Adipocyte (in vitro differentiated cells): ENCODE results near the gene PITPNM3.

Source experiments
- DNase-seq: peaks from one replicate; pipeline ENCODE4 v3.0.0-alpha.2; 2015; ENCODE audit warnings: low read depth
- H3K27me3 ChIP-seq: replicated peaks from 2 replicates; pipeline ENCODE4 v1.7.0; 2013; ENCODE audit warnings: mild to moderate bottlenecking, low read length, moderate library complexity; ENCODE audit not compliant: control insufficient read depth, insufficient read depth
- H3K36me3 ChIP-seq: 2 replicates; pipeline ENCODE4 v1.7.0; 2013; ENCODE audit warnings: low read length, mild to moderate bottlenecking, moderate library complexity; ENCODE audit not compliant: control insufficient read depth, insufficient read depth, severe bottlenecking
- H3K4me1 ChIP-seq: 2 replicates; pipeline ENCODE4 v1.7.0; 2013; ENCODE audit warnings: mild to moderate bottlenecking, low read length, moderate library complexity; ENCODE audit not compliant: control insufficient read depth, insufficient read depth
- H3K4me3 ChIP-seq: 2 replicates; pipeline ENCODE4 v1.7.0; 2013; ENCODE audit warnings: mild to moderate bottlenecking, low read length, moderate library complexity
- H3K9ac ChIP-seq: 2 replicates; pipeline ENCODE4 v1.7.0; 2013; ENCODE audit warnings: mild to moderate bottlenecking, low read length, moderate library complexity
- H3K9me3 ChIP-seq: 2 replicates; pipeline ENCODE4 v1.7.0; 2013; ENCODE audit warnings: mild to moderate bottlenecking, low read length, moderate library complexity; ENCODE audit not compliant: control insufficient read depth

Gene PITPNM3

DNA sequence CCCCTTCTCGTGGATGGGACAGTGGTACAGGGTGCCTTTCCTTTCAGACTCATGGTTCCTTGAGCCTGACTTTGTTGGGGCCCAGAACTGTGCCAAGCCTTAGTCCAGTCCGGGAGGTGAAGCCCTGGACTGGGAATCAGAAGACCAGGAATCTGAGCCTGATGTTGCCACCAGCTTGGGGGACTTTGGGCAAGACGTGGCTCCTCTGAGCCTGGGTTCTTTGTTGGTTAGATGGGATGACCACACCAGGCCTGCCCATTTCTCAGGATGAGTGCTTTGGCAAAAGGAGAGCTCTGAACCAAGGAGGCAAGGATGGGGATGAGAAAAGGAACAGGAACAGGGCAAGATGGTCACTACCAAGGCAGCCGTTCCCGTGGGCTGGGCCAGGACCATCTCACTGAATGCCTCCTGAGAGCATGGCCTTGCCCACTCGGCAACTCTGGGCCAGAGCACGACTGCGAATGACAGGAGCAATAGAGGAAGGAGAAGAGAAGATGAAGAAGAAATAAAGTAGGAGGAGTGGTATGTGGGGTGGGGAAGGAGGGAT is 32.5 kb downstream of the PITPNM3 start:
- Histone ChIP-seq H3K4me1 (no peaks in the 10 kb centered on the region), H3K36me3 (no peaks in the 10 kb centered on the region), H3K9me3 (no peaks in the 10 kb centered on the region), H3K9ac (no peak overlapping the region), H3K27me3 (no peaks in the 10 kb centered on the region), H3K4me3 (no peak overlapping the region)
- no peak for DNase-seq

DNA sequence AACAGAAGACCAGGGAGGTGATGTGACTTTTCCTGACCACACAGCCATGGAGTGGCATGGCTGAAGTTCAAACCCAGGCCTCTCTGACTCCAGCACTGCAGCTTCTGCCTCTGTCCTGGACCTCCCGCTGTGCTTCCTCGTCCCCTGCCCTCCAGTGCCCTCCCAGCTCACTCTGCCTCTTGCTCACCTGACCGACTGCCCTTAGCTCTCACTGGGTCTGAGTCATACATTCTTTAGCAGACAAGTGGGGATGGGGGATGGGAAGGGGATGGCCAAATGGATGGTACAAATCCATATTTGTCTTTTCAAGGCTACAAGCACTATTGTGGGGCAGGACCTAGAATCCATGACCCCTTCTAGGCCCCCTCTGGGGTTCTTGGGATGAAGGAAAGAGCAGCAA is 33.0 kb downstream of the PITPNM3 start:
- H3K9ac ChIP-seq: no peak overlapping the region
- H3K4me1 ChIP-seq: no peaks in the 10 kb centered on the region
- H3K9me3 ChIP-seq: no peaks in the 10 kb centered on the region
- no peak overlapping the region for H3K4me3 ChIP-seq
- no peak for DNase-seq
- H3K36me3 ChIP-seq: no peaks in the 10 kb centered on the region
- no peaks in the 10 kb centered on the region for H3K27me3 ChIP-seq

DNA sequence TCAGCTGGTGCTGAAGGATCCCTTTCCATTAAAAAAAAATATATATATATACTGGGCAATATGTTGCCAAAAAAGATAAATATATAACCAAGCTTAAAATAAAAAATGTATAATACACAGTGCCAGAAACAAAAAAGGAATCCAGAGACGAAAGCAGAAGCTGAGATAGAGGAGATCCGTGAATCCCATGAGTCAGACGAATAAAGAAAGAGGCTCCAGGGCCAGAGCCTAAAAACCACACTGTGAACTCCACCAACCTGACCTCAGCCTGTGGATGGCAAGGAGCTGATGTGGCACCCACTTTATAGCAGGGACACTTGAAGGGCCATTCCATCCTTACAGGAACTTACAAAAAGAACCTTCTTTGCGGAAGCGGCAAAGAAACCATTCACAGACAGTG is 34.8 kb downstream of the PITPNM3 start:
- Histone ChIP-seq H3K9me3 (no peaks in the 10 kb centered on the region), H3K4me3 (no peak overlapping the region), H3K4me1 (no peaks in the 10 kb centered on the region), H3K36me3 (no peaks in the 10 kb centered on the region), H3K9ac (no peak overlapping the region), H3K27me3 (no peaks in the 10 kb centered on the region)
- DNase-seq: no peak

DNA sequence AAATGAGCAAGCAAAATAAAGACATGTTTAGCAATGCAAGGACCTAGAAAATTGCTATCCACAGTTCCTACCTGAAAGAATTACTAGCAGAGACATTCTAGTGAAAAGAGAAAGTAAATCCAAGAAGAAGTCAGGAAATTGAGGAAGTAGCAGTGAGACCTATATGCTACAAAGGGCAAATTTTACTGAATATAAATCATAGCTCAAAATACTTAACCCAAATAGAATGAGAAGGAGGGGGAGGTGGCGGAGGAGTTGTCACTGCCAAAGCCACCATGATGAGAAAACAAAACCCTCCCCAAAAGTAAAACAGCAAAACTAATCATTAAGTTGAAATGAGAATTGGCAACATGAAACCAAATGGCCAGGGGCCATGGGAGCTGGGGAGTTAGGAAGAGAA is 39.3 kb downstream of the PITPNM3 start:
- DNase-seq: no peak
- no peaks in the 10 kb centered on the region for H3K9me3 ChIP-seq
- no peak overlapping the region for H3K9ac ChIP-seq
- no peaks in the 10 kb centered on the region for H3K27me3 ChIP-seq
- H3K4me3 ChIP-seq: no peak overlapping the region
- H3K36me3 ChIP-seq: no peaks in the 10 kb centered on the region
- no peaks in the 10 kb centered on the region for H3K4me1 ChIP-seq

DNA sequence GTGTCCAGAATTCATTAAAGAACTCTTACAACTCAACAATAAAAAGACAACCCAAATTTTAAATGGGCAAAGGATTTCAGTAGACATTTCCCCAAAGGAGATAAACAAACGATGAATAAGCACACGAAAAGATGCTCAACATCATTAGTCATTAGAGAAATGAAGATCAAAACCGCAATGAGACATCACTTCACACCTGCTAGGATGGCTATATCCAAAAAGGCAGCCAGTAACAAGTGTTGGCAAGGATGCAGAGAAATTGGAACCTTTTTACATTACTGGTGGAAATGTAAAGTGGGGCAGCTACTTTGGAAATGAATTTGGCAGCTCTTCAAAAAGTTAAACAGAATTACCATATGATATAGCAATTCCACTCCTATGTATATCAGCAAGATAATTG is 42.0 kb downstream of the PITPNM3 start:
- Histone ChIP-seq H3K4me3 (no peak overlapping the region), H3K27me3 (no peaks in the 10 kb centered on the region), H3K9me3 (no peaks in the 10 kb centered on the region), H3K4me1 (peaks cover 7% of the 10 kb centered on the region), H3K36me3 (no peaks in the 10 kb centered on the region), H3K9ac (no peak overlapping the region)
- no peak for DNase-seq

DNA sequence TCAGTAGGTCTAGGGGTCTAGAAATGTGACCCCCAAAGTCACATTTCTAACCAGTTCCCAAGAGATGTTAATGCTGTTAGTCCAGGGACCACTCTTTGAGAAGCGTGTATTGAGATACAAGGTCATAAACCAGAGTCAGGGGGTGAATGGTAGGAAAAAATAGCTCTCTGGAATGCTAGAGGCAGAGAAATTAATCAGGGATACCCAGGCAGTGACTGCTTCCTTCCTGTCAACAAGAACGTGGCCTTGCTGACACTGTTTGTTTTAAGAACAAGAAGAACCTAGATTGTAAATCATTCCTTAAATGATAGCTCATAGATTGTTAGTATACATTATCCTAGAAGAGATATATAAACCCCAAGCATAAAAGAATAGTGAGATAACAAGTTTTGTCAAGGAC is 43.8 kb downstream of the PITPNM3 start:
- Histone ChIP-seq H3K9me3 (no peaks in the 10 kb centered on the region), H3K4me3 (no peak overlapping the region), H3K9ac (no peak overlapping the region), H3K36me3 (no peaks in the 10 kb centered on the region), H3K4me1 (peaks cover 14% of the 10 kb centered on the region), H3K27me3 (no peaks in the 10 kb centered on the region)
- DNase-seq: no peak

DNA sequence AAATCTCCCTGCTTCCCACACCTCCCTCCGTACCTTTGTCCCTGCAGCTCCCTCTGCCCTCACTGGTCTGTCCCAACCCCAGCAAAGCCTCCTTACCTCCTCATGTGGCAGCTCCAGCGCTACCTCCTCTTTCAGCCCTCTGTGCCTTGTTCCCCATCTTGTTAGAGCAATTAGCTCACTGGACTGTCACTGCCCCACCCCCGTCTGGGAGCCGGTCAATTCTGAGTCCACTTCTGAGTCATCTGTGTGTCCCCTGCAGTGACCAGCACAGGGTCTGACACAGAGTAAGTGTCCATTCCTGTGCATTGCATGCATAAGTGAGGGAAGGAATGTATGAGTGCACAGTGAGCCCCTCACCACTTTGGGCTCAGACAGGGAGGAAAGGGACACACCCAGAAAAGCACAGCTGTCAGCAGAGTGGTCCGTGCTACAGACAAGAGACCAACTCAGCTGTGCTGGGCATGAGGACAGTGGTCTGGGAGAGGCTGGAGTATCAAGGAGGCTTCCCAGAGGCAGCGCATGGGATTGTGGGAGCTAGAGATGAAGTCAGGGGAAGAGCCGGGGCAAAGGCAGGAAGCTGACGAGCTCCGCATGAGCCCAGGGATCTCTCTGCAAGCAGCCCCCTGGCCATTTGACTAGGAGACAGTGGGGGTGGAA is 45.9 kb downstream of the PITPNM3 start:
- Histone ChIP-seq H3K27me3 (no peaks in the 10 kb centered on the region), H3K9me3 (no peaks in the 10 kb centered on the region), H3K9ac (no peak overlapping the region), H3K36me3 (no peaks in the 10 kb centered on the region), H3K4me1 (peaks cover 33% of the 10 kb centered on the region), H3K4me3 (no peak overlapping the region)
- DNase-seq: no peak

DNA sequence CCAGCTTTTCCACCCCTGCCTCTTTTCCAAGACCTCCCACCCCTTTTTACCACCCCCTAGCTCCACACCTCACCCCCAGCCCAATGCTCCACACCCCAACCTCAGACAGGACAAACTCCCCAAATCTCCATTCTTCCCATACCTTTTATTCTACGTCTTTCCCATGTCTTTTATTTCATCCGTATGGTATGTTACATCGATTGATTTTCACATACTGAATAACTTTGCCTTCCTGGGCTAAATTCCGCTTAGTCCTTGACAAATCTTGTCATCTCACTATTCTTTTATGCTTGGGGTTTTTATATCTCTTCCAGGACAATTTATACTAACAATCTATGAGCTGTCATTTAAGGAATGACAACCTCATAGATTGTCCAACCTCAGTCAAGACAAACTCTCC is 46.4 kb downstream of the PITPNM3 start:
- H3K36me3 ChIP-seq: no peaks in the 10 kb centered on the region
- H3K27me3 ChIP-seq: no peaks in the 10 kb centered on the region
- H3K4me3 ChIP-seq: no peak overlapping the region
- H3K9ac ChIP-seq: no peak overlapping the region
- DNase-seq: no peak
- peaks cover 36% of the 10 kb centered on the region for H3K4me1 ChIP-seq
- H3K9me3 ChIP-seq: no peaks in the 10 kb centered on the region

DNA sequence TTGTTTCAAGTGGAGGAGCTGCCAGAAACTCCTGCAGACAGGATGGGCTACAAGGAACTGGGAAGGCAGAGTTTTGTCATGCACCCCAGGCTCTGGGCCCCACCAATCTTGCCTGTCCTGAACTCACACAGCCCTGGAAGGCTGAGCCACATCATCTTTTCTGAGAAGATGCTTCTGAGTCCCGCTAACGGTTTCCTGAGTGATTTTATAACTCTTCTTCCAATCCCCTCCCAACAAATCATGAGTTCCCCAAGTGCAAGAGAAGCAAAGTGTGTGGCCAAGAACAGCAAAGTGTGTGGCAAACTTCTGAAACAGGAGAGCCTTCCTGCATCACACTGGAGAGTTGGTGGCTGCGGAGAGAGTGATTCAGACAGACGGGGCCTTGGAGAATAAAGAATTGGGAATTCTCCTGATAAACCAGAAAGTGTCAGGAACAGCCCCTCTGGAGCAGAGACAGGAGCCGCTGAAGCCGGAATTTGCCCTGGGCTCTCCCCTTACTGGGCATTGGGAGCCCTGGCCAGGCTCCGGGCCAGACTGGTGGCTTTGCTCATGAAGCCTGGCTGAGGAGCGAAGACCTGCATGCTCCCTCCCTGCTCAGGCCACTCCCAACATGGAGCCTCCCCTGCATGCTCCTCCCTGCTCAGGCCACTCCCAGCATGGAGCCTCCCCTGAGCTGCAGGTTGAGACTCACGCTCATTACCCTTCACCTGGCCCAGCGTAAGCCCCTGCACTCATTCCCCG is 47.2 kb downstream of the PITPNM3 start:
- Histone ChIP-seq H3K4me3 (no peak overlapping the region), H3K36me3 (no peaks in the 10 kb centered on the region), H3K4me1 (peaks cover 36% of the 10 kb centered on the region), H3K9me3 (no peaks in the 10 kb centered on the region), H3K9ac (no peak overlapping the region), H3K27me3 (no peaks in the 10 kb centered on the region)
- DNase-seq: peak; percentile 19

DNA sequence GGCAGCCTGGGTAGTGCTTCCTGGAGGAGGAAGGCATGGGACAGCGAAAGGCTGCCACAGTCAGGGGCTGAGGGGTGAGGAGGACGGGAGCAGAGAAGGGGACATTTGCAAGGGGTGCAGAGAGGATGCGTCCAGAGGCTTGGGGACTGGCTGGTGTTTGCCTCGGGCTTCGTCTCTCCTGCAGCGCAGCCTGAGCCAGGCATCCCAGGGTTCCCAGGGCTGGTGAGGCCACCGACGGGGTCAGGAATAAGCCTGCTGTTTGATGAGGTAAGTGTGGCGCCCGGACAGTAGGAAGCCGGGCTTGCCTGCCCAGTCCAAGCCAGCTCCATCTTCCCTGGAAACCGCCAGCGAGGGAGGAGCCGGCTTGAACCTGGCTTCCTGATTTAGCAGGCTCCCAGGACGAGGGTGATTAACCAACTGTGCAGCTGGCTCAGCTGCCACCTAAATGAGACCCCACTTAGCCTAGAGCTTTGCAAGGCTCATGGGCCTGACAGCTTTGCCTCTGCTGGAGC is 47.8 kb downstream of the PITPNM3 start:
- no peak for DNase-seq
- Histone ChIP-seq H3K36me3 (no peaks in the 10 kb centered on the region), H3K27me3 (no peaks in the 10 kb centered on the region), H3K9me3 (no peaks in the 10 kb centered on the region), H3K4me3 (no peak overlapping the region), H3K4me1 (peaks cover 36% of the 10 kb centered on the region), H3K9ac (no peak overlapping the region)

DNA sequence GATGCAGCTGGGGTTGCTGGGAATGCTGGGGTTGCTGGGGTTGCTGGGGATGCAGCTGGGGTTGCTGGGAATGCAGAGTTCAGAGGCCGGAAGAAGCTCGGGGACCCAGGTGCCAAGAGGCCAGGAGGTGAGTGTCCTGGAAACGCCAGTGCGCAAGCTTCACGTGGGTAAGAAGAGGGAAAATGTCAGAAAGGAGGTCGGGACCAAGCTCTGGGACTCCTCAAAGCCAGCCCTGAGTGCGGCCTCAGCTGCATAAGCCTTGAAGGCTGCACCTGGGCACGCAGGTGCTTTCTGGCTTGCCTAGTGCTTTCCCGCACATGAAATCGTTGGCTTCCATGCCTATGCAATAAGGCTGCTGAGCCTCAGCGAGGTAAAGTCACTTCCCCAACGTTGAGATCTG is 48.3 kb downstream of the PITPNM3 start:
- no peaks in the 10 kb centered on the region for H3K27me3 ChIP-seq
- no peak for DNase-seq
- no peak overlapping the region for H3K9ac ChIP-seq
- H3K4me1 ChIP-seq: peaks cover 36% of the 10 kb centered on the region
- H3K36me3 ChIP-seq: no peaks in the 10 kb centered on the region
- H3K9me3 ChIP-seq: no peaks in the 10 kb centered on the region
- no peak overlapping the region for H3K4me3 ChIP-seq
